Measurements from ENCODE around the gene PLD1.

Gene PLD1

DNA sequence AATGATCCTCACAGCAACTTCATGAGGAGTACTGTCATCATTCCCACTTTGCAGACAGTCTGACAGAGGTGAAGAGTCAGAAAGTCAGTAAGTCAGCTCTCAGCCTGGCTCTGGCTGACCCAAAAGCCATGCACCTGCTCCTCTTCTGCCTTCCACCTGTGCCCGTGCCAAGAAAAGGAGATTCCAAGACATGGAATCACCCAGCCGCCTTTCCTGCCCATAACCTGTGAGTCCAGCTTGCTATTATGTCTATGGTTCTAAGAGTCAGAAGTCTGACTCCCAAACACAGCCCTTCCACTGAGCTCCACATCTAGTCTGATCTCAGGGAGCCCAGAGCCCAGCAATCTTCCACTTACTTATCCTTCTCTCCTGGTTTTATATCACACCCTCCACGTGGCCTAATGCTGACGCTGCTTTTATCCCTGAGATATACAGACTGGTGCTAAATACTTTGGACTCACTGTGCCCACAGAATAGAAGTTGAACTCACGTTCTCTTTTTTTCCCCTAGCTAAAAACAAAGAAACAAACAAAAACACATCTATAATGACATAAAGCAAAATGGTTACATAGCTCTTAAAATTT, 66.0 kb downstream of the PLD1 start:
- DNase-seq (ENCODE audit: low read depth): no peak

DNA sequence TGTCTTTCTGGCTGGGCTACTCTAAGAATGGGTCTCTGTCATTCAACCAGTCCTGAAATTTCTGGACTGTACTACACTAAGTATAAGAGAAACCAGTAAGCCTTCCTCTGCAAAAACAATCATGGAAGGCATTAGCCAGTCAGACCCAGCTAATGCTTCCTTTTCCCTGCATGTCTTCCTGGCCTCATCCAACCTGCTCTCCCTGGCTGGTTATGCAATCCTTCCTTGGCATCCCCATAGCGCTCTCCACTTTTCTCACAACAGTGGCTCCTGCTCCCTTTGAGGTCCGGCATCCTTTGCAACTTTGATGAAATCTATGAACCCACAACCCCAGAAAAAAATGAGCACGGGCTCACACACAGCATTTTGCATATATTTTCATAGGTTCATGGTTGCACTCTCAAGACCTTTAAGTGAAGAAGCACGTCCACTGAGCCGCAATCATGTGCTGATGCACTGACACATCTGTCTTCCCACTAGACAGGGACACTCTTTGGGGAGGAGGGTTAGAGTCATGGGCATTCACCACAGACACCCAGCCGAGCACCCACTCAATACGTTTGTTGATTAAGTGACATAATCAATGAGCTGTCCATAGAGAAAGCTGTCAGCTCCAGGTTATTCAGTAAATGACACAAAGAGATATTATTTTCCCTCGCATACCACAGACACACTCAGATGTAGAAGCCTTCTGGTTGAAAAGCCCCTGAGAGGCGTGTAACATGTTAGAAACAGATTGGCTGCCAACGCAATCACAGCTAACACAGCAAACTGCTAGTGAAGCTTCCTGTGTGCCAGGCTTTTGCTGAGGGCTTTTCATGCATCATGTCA, 66.7 kb downstream of the PLD1 start:
- DNase-seq (ENCODE audit: low read depth): no peak

DNA sequence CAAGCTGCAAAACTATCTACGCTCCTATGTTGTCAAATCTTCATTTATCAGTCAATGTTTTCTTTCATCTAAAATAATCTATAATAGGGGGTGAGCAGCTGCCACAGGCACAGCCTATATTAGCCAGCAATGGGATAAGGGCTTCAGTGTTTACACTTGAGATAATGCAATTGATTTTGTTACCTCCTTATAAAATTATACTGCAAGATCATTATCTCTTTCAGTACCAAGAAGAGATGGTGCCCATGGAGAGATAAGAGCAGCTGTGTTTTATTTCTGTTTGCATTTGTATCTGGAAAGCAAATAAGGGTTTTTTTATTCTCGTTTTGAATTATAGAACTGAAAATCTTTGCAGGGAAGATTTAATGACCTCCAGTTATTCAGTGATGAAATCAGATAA, 68.9 kb downstream of the PLD1 start:
- no peak for DNase-seq (ENCODE audit: low read depth)

DNA sequence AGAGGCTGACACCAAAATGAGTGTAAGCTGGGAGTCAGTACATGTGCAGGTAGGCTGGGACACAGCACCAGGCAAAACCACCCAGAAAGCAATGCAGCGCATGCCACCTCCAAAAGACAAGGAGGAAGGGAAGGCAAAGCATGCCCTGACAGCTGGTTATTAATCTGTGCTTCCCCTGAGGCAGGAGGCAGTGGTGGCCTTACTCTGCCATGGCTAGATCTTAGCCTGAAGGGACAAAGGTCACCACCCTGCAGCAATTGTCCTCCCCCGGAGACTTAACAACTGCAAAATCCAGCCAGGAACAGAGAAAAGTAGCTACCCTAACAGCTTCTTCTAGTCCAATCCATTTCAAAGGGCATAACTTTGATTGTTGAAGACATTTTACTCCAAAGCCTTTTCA, 73.7 kb downstream of the PLD1 start:
- no peak for DNase-seq (ENCODE audit: low read depth)

DNA sequence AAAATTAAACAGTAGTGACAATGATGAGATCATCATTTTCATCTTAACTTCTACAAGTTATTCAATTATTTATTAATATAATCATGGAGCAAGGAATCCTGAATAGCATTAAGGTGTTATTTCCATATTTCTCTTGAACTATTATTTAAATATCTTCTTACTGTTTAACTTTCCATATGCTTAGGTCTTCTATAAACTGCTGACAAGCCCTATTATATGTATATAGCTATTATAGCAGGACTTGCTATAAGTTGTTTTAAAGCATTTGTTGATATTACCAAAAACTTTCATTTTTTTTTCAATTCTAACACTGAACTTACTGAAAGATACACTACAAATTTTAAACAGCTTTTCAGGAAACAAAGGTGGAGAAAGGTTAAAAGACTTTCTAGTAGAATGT, 76.7 kb downstream of the PLD1 start:
- no peak for DNase-seq (ENCODE audit: low read depth)

DNA sequence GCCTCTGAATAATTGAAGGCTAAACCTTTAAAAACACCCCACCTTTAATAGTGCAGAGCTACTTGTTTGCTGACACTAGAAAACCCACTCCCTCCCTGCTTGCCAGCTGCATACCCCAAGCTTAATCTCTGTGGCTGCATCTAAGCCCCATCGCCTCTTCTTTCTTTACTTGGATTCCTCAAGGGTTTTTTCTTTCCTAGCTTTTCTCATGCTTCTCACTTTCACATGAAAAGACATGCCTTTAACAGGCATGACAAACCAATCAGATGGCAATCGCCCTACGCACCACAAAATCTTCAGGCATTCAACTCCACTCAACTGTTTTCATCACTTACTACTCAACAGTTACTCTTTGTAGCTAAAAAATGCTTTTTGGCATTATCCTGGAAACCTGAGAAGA, 77.5 kb downstream of the PLD1 start:
- DNase-seq (ENCODE audit: low read depth): no peak

DNA sequence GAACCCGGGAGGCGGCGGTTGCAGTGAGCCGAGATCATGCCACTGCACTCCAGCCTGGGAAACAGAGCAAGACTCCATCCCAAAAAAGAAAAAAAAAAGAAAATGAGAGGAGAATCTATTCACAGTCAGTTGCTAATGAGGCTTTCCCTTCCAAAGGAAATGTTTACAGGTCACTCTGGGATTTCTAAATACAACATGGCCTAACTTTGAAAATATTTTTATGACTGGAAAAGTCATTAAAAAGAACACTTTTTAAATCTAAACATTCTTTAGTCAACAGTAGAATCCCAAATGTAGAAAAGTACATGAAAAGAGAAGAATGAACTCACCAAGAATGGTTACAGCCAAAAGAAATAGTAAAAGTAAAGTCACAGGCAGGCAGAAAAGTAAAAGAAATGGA, 78.6 kb downstream of the PLD1 start:
- no peak for DNase-seq (ENCODE audit: low read depth)

DNA sequence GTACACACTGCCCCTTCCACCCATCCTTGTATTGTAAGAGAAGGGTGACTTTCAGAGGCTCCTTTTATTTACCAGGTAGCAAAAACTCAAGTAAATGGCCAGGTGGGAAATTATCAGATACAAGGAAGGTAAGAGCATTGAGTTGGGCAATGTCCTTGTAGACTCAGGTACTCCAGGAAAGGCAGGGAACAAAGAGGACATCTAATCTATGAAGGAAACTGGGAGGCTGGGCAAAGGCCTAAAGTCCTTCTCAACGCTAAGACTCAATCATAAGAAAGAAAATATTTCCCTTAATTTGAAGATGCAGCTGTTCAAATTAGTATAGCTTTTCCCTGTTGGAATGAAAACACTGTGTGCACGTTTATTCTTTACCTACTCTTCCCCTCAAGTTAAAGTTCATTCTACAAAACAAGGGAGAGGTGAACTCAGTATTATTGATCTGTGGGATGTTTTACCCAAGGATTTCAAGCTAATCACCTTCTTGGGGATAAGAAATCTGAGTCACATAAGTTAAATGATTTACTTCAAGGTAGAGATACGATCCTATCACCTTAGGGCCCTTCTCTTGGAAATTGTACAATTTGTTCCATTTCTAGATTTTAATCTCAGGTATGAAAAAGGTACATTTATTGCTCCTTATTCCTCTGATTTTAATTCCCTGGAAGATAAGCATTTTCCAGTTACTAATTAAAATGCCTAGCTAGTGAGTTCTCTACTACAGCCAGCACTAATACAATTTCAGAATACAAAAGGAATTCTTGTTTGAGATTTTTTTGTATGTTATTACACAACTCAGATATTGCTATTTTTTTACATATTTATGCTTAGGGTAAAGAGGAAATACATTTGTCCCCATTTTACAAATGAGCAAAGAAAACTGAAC, 80.6 kb downstream of the PLD1 start:
- DNase-seq (ENCODE audit: low read depth): no peak

DNA sequence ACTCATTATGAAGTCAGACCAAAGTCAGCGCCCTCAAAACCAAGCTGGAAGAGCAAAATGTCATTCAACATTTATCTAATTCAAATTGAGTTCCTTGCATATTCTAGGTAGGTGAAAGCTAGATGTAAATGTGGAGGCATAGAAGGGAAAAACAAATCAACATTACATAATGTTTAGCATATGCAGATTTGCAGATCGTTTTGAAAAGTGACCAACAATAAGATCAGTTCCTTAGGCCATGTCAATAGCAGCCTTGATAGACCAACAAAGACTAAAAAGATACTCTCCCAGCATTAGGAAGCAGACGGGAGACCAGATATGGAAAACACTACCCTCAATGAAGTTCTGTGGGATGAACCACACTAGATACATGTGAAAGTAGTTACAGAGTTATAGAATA, 83.0 kb downstream of the PLD1 start:
- no peak for DNase-seq (ENCODE audit: low read depth)

DNA sequence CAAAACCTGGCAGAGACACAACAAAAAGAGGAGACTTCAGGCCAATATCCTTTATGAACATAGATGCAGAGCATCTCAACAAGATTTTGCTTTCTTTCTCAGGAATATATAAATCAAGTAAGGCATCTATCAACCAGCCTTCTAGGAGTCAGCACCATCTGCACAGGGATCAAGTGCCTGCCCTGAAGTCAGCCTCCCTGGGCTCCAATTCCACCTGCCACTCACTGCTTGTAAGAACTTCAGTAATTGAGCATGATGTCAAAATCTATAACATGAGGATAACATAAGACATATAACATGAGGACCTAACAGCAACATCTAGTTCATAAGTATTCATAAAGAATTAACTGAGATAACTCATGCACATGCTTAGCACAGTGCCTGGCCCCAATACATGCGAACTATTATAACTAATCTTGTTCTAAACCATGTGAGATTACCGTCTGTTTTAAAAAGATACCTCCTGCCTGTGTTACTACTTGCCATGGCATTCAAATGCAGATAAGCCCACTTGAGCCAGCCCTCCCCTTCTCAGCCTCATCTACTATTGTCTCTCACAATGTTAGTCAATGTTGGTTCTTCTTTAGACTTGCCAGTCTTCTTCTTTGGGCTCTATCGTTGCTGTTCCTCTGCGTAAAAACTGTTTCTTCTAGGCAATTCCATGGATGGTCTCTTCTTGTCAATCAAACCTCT, 91.6 kb downstream of the PLD1 start:
- DNase-seq (ENCODE audit: low read depth): no peak

DNA sequence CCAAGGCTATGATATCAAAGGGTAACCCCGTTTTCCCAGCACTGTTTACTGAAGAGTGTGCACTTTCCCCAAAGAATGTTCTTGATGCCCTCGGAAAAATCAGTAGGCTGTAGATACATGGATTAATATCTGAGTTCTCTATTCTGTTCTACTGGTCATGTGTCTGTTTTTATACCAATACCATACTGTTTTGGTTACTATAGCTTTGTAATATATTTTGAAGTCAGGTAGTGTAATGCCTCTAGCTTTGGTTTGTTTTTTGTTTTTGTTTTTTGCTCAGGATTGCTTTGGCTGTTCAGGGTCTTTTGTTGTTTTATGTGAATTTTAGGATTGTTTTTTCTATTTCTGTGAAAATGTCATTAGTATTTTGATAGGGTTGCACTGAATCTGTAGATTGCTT, 95.1 kb downstream of the PLD1 start:
- DNase-seq (ENCODE audit: low read depth): no peak

DNA sequence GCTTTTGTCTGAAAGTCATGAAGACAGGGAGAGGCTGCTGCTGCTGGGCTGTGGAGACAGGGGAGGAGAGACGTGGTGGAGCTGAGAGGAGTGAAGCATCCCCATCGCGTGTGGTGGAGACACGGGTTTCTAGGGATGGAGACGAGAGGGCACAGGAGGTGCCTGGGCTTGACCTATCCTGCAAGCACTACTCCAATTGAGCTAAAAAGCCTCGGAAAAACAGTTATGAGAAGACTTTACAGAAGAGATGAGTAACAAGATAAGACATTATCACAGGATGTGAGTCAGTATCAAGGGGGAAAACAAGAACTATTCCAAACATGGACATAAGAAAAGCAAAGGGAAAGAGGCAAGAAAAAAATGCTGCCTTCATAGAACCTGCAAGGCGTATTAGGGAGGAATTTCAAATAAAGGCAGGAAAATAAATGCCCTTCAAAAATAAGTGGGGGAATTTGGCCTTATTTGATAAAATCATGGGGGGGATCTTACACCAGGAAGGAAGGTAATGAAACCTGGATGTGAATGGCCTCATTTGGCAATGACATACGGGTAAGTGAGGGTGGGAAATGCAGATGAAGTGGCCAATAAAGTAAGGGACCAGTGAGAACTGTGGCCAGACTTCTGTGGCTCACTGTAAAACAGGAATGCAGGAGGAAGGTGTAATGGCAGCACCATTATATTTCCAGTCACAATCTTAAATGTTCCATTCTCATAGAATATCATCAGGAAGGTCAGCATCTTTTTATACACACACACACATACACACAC, 97.9 kb downstream of the PLD1 start:
- no peak for DNase-seq (ENCODE audit: low read depth)

DNA sequence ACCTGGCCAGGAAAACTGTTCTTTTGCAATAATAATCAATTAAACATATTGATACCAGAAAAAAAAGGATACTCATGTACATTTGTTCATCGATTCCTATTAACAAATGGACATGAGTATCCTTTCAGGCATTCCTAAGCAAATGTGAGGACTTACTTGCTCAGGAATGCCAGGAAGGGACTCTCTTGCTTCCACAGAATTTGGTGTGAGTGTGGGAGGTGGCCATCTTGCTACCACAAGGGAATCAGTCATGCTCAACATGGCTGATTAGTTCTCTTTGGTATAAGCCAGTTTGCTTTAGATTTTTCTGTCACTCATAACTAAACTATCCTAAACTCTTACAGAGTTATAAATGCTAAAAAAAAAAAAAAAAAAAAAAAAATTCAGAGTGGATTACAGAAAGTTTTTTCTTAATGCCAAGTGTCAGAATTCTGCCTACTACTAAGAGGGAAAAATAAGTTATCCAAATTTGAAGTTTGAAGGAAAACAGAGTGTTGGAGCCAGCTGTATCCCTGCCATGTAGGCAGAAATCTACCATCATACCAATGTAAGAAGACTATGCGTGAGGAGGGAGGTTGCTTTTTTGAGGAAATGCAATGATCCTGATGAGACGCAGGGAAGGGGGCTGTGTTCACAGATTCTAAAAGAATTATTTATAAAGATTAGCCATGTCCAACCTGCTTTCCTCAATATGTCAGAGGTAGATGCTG, 98.7 kb downstream of the PLD1 start:
- DNase-seq (ENCODE audit: low read depth): no peak

DNA sequence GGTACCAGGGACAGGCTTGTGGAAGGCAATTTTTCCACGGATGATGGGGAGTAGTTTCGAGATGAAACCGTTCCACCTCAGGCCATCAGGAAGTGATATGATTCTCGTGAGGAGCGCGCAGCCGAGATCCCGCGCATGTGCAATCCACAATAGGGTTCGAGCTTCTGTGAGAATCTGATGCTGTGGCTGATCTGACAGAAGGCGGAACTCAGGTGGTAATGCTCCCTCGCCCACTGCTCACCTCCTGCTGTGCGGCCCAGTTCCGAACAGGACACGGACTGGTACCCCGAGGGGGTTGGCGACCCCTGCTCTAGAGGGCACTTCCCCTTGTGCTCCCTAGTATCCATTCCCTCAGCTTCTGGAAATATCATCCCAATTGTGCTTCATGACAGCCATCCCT, 99.9 kb downstream of the PLD1 start:
- DNase-seq (ENCODE audit: low read depth): no peak

DNA sequence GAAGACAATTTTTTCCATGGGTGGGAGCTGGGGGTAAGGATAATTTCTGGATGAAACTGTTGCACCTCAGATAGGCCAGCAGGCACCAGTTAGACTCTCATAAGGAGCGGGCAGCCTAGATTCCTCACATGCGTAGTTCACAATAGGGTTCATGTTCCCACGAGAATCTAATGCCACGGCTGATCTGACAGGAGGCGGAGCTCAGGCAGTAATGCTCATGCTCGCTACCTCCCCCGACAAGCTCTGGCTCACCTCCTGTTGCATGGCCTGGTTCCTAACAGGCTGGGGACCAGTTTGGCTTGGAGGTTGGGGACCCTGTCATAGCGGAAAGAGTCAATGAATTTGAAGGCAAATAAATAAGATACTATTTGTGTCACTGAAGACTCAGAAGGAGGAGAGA, 105.5 kb downstream of the PLD1 start:
- no peak for DNase-seq (ENCODE audit: low read depth)

DNA sequence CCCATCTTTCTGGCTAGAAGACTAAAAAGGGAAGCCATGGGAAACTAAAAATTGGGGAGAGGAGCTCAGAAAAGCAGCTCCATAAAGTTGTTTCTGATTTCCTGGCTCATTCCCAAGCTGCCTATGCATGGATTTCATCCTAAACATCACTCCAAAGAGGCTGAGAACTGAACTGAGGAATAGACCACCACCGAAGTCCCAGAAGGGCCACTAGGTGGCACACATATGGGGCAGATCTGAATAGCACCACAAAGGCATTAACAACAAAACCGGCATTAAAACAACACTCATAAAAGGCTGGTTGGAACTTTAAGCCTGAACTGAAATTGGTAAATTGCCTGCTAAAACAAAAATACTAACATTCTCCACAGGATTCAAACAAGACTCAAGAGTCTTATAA, 106.3 kb downstream of the PLD1 start:
- DNase-seq (ENCODE audit: low read depth): peak; percentile 4

DNA sequence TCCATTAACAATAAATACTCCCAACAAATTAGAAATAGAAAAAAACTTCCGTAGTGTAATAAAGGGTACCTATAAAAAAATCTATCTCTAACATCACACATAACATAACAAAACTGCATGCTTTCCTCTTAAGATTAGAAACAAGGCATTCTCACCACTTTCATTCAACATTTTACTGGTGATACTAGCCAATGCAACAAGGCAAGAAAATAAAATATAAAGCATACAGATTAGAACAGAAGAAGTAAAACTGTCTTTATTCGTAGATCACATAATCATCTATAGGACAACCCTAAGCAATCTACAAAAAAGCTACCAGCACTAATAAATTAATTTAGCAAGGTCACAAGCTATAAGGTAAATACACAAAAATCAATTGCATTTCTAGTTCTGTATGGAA, 107.1 kb downstream of the PLD1 start:
- DNase-seq (ENCODE audit: low read depth): no peak

DNA sequence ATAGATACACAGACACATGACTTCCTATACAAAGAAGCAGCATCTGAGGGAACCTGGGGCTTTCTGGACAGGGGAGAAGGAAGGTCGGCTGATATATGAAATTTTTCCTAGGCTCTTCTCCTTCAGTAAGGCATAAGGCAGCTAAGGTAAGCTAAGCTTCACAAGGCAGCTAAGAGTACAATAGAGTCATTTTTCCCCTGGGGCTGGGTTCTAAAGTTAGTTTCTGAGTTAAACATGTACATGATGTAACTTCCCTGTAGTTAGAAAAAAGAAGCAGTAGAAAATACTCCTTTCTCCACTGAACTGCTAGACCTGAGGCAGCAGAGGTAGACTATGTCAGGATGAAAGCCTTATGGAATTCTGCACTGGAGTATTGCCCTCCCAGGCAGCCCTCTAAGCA, 109.6 kb downstream of the PLD1 start:
- no peak for DNase-seq (ENCODE audit: low read depth)

DNA sequence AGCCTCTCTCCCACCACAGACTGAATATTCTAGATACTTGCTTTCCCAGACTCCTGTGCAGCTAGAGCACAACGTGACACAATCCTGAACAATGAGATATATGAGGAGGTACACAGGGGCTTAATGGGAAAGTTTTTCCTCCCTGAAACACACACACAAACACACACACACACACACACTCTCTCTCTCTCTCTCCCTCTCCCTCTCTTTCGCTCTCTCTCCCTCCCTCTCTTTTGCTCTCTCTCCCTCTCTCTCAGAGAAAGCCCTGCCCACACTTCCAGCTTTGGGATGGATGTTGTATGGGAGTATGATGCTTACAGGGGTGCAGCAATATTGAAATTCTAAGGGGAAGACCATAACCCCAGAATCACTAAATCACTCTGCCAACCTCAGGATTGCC, 110.1 kb downstream of the PLD1 start:
- DNase-seq (ENCODE audit: low read depth): no peak

DNA sequence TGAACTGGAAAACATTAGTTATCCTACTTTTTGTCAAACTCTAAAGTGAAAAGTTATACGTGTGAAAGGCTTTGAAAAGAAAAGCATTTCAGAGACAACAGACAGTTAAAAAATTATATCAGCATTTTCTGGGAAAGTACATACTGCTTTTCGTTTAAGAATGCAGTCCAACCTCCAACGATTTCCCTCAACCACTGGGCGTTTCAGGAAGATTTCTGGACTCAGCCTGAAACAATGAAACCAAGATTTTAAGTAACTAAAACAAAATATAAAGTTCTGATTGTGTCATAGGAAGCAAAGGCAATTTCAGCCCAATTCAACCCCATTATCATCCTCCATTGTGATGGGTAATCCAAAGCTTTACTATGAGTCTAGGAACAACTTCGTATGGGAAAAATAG, 110.7 kb downstream of the PLD1 start:
- DNase-seq (ENCODE audit: low read depth): no peak

DNA sequence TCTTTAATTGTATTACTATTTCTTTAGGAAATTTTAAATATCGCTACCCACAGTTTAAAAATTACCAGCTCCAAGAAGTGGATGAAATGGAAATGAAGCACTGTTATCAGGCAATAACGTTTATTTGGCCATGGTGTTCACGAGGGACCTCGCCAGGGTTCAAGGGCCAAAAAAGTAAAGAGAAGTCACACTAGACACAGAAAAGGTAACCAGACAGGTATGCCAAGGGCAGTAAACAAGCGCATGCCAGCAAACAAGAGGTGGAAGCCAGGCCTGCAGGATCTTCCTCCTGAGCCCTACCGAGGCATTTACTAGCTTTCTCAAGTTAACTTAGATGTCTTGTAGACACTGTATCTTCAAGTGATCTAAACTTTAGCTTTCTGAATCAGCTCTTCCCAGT, 113.5 kb downstream of the PLD1 start:
- no peak for DNase-seq (ENCODE audit: low read depth)

Data from stimulated activated CD8-positive, alpha-beta memory T cell treated with anti-CD3 and anti-CD28 coated beads, Interleukin-4, amount 100 ng/mL, for 24 hours (primary cell).